Measurements from ENCODE around the gene PDE4B.

The PDE4B gene

GRCh38 chr1:66143651-66144050 lies 351.0 kb downstream of the PDE4B start:
- DNase-seq = no peak

GRCh38 chr1:66147226-66147835 lies 354.6 kb downstream of the PDE4B start:
- DNase-seq = no peak

- DNase-seq = no peak
Observed at GRCh38 chr1:66152034-66152433, 359.3 kb downstream of the PDE4B start.

GRCh38 chr1:66154394-66154793 lies 361.7 kb downstream of the PDE4B start:
- DNase-seq = no peak

GRCh38 chr1:66156144-66156543 lies 363.4 kb downstream of the PDE4B start:
- DNase-seq = no peak

GRCh38 chr1:66159800-66160199 lies 367.1 kb downstream of the PDE4B start:
- no peak for DNase-seq

- DNase-seq = no peak
Observed at GRCh38 chr1:66160719-66161118, 368.0 kb downstream of the PDE4B start.

- DNase-seq = no peak
Observed at GRCh38 chr1:66166753-66167152, 374.1 kb downstream of the PDE4B start.

GRCh38 chr1:66167267-66167666 lies 374.6 kb downstream of the PDE4B start:
- DNase-seq = no peak

- DNase-seq = no peak
Observed at GRCh38 chr1:66168467-66168887, 375.8 kb downstream of the PDE4B start.

- peak in 1 of 2 experiments; percentile 9 for DNase-seq
Observed at GRCh38 chr1:66168948-66169671, 376.4 kb downstream of the PDE4B start.

GRCh38 chr1:66172272-66172671 lies 379.6 kb downstream of the PDE4B start:
- no peak for DNase-seq

- DNase-seq = no peak
Observed at GRCh38 chr1:66175098-66175497, 382.4 kb downstream of the PDE4B start.

- no peak for DNase-seq
Observed at GRCh38 chr1:66175581-66175980, 382.9 kb downstream of the PDE4B start.

GRCh38 chr1:66176012-66176715 lies 383.5 kb downstream of the PDE4B start:
- DNase-seq = no peak

GRCh38 chr1:66176832-66177231 lies 384.1 kb downstream of the PDE4B start:
- no peak for DNase-seq

- DNase-seq = no peak
Observed at GRCh38 chr1:66177510-66177909, 384.8 kb downstream of the PDE4B start.

- no peak for DNase-seq
Observed at GRCh38 chr1:66182026-66182425, 389.3 kb downstream of the PDE4B start.

GRCh38 chr1:66182551-66183178 lies 390.0 kb downstream of the PDE4B start:
- DNase-seq = no peak

GRCh38 chr1:66183400-66183799 lies 390.7 kb downstream of the PDE4B start:
- DNase-seq = no peak

- DNase-seq = no peak
Observed at GRCh38 chr1:66197120-66197519, 404.4 kb downstream of the PDE4B start.

GRCh38 chr1:66197785-66198184 lies 405.1 kb downstream of the PDE4B start:
- no peak for DNase-seq

GRCh38 chr1:66206563-66207144 lies 414.0 kb downstream of the PDE4B start:
- no peak for DNase-seq

Data from NCI-H524 (cell line).